Ishikawa (cell line): ENCODE measurements around the gene SETSIP.

ENCODE experiments used
- CEBPB ChIP-seq: IDR thresholded peaks from 2 replicates; pipeline ENCODE4 v1.6.1; 2012
- CREB1 ChIP-seq: IDR thresholded peaks from 2 replicates; pipeline ENCODE4 v1.6.1; 2012; ENCODE audit warnings: low read depth
- EGR1 ChIP-seq: IDR thresholded peaks from 2 replicates; pipeline ENCODE4 v1.6.1; 2012
- EP300 ChIP-seq: IDR thresholded peaks from 2 replicates; pipeline ENCODE4 v1.6.1; 2012; ENCODE audit warnings: borderline replicate concordance
- FOXM1 ChIP-seq: IDR thresholded peaks from 2 replicates; pipeline ENCODE4 v1.6.1; 2012; ENCODE audit warnings: low read depth, borderline replicate concordance
- NFIC ChIP-seq: IDR thresholded peaks from 2 replicates; pipeline ENCODE4 v1.6.1; 2012
- RAD21 ChIP-seq: IDR thresholded peaks from 2 replicates; pipeline ENCODE4 v1.6.1; 2012; ENCODE audit warnings: low read depth
- REST ChIP-seq: IDR thresholded peaks from 2 replicates; pipeline ENCODE4 v1.6.1; 2012; ENCODE audit warnings: low read depth, mild to moderate bottlenecking
- TAF1 ChIP-seq: IDR thresholded peaks from 2 replicates; pipeline ENCODE4 v1.6.1; 2012; ENCODE audit warnings: low read depth, mild to moderate bottlenecking
- TCF12 ChIP-seq: IDR thresholded peaks from 2 replicates; pipeline ENCODE4 v1.6.1; 2012; ENCODE audit warnings: low read depth
- TEAD4 ChIP-seq: IDR thresholded peaks from 2 replicates; pipeline ENCODE4 v1.6.1; 2012
- USF1 ChIP-seq: IDR thresholded peaks from 2 replicates; pipeline ENCODE4 v1.6.1; 2012
- YY1 ChIP-seq: IDR thresholded peaks from 2 replicates; pipeline ENCODE4 v1.6.1; 2012; ENCODE audit warnings: low read depth
- ZBTB7A ChIP-seq: IDR thresholded peaks from 2 replicates; pipeline ENCODE4 v1.6.1; 2012; ENCODE audit warnings: low read depth
- TF ChIP-seq, protein P1 (sequence below): IDR thresholded peaks from 2 replicates; pipeline ENCODE4 v1.6.1; 2012

Gene SETSIP

DNA sequence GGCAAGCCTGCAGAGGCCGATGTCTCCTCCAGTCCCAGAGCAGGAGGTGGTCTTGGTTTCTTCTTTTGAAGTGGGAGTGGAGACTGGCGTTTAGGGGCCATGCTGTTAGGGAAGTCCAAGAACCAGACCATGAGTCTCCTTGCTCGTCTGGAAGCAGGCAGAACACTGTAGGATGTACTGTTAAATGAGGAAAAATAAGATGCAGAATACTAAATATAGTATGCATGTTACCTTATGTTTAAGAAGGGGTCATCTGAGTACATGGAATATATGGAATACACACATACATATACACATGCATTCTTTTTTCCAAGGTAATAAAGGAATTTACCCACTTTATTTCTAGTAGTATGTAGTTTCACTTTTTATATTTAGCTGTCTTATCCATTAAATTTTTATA, at the start of gene SETSIP:
Gene SETSIP, minus strand, starts transcription at position 101 of the 400 bp plus-strand sequence. Its CDS starts 0 bp downstream, at position 101.
- TF ChIP-seq RAD21 (no peak), REST (no peak), FOXM1 (no peak), USF1 (no peak), TAF1 (no peak), YY1 (no peak), NFIC (no peak), CEBPB (no peak)

DNA sequence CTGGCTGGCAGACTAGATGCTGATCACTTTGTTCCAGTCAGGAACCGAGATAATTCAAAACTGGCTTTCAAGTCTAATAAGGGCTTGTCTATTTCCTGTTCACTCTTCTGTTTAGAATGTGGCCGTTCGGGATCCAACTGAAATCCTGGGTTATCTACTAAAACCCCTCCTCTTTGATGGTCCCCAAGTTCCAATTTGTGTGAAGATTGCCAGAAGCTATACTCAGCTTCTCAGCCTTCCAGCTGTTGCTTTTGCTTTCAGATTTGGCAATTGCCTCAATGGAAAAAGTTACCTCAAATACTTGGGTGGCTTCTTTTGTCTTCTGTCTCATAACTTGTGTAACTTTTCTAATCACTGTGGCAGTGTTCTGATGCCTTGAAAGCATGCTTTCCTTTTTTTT, 48.7 kb upstream of the SETSIP start:
- TF ChIP-seq YY1 (no peak), EP300 (no peak), REST (no peak), TCF12 (no peak), EGR1 (no peak), CEBPB (no peak), NFIC (no peak)
- TF ChIP-seq, protein P1, sequence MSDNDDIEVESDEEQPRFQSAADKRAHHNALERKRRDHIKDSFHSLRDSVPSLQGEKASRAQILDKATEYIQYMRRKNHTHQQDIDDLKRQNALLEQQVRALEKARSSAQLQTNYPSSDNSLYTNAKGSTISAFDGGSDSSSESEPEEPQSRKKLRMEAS = no peak

DNA sequence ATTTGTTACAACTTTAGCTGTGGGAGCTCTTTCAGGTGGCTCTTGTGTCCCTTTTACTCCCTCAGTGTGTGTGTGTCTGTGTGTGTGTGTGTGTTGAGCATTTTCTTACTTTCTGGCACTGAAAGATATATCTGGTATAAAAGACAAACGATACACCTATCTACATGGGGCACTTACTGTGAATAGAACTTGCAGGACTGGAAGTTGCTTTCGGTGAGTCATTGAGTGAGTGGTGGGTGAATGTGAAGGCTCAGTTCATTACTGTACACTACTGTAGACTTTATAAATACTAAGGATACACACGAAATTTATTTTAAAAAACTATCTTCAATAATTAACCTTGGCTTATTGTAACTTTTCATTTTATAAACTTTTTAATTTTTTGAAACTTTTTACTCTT, 43.6 kb upstream of the SETSIP start:
- no peak for TF ChIP-seq CREB1
- TF ChIP-seq, protein P1 = no peak

- TF ChIP-seq ZBTB7A (no peak), RAD21 (no peak), EP300 (no peak), CEBPB (no peak), TAF1 (no peak), TEAD4 (no peak), USF1 (no peak), EGR1 (no peak), CREB1 (no peak), REST (no peak), TCF12 (no peak), FOXM1 (no peak), NFIC (no peak), YY1 (no peak)
- TF ChIP-seq, protein P1 = no peak
These were observed 42.3 kb upstream of the SETSIP start for GRCh38 chr1:92117526-92117925.

DNA sequence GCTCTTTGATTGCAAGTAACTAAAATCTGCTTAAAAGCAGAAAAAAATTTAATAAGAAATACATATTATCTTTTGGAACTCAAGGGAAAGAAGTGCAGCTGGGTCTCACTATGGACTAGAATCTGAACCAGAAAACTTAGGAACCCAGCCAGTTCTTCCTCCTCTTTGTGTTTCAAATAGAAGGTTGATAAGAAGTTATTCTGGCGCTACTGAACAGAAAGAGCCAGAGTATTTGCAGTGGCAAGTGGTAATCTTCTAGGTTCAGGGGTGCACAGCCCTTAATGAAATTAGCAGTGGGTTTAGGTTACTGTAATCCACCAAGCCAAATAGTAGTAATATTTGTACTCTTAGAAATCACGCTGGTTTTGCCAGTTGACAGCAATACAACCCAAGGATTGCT, 33.4 kb upstream of the SETSIP start:
- no peak for TF ChIP-seq TEAD4
- no peak for TF ChIP-seq EGR1
- no peak for TF ChIP-seq YY1
- no peak for TF ChIP-seq NFIC
- TF ChIP-seq ZBTB7A = no peak
- TF ChIP-seq TCF12 = no peak
- no peak for TF ChIP-seq RAD21
- TF ChIP-seq EP300 = no peak
- no peak for TF ChIP-seq CEBPB
- no peak for TF ChIP-seq CREB1
- TF ChIP-seq TAF1 = no peak
- TF ChIP-seq USF1 = no peak
- no peak for TF ChIP-seq FOXM1
